Stomach (tissue), 4 donors: ENCODE measurements around the gene WDR4.

Experiments
- CTCF ChIP-seq, 7 experiments: fragments of 450-650 bp in 4 of 7; fragments of 200-600 bp in 3 of 7; sonication (generic) in 3 of 7; IDR thresholded peaks; one replicate each; pipeline ENCODE4 v1.5.1; 2016 to 2019; ENCODE audit warnings: antibody characterized with exemption in 7 of 7, control low read depth in 2 of 7, mild to moderate bottlenecking in 1 of 7
- EP300 ChIP-seq: sonication (generic); formaldehyde crosslinking; IDR thresholded peaks from one replicate; pipeline ENCODE4 v1.6.1; 2017; ENCODE audit warnings: antibody characterized with exemption
- POLR2A ChIP-seq, 4 donors: fragments of 450-650 bp; IDR thresholded peaks; one replicate each; pipeline ENCODE4 v1.6.1; 2016; ENCODE audit warnings: antibody characterized with exemption in 4 of 4, control low read depth in 2 of 4, mild to moderate bottlenecking in 1 of 4, moderate library complexity in 1 of 4
- POLR2AphosphoS5 ChIP-seq, 3 donors: sonication (generic); formaldehyde crosslinking; IDR thresholded peaks; one replicate each; pipeline ENCODE4 v1.6.1; 2016; ENCODE audit warnings: antibody characterized with exemption in 3 of 3

- no peak for TF ChIP-seq CTCF (IDR thresholded peaks at IDR 0.05)
- TF ChIP-seq POLR2A (IDR thresholded peaks at IDR 0.05): no peak
- no peak for TF ChIP-seq POLR2AphosphoS5 (IDR thresholded peaks at IDR 0.05)
- TF ChIP-seq EP300: no peak
Measured at GRCh38 chr21:42807938-42808613, 71.3 kb downstream of the WDR4 start.
